Esophagus mucosa (tissue), 1 donor: ENCODE data around the gene TRIM16. TPM values are rescaled to one million over a fixed set of nuclear protein-coding genes. Genes with fewer than 3 reads are reported as not detected.
"Not testable (repeated sequence)": the region's sequence is repeated elsewhere in the genome, so short reads cannot be mapped to it uniquely, and the experiment has no call there.

Source experiments
- ATAC-seq: fragments of 200-7000 bp; cut with Tn5 transposase; one replicate; pipeline ENCODE4 v1.9.1; 2020
- total RNA-seq: library from RNA; stranded (reverse); gene quantifications from one replicate; pipeline ENCODE4 v1.2.4, GENCODE V29; 2023
- donor health status: DM: yes; HTN: yes; CAD: no.

Gene TRIM16
- total RNA-seq: 145 TPM

- peak; percentile 84 for ATAC-seq
These were observed at the start of gene TRIM16 for GRCh38 chr17:15683824-15684478. Gene TRIM16 (minus strand): TSS chr17:15684311. CDS start chr17:15651609, 32,702 bp downstream.

- ATAC-seq: not testable (repeated sequence)
These were observed 49.2 kb upstream of the TRIM16 start for GRCh38 chr17:15733174-15733789.

- not testable (repeated sequence) for ATAC-seq
These were observed 47.8 kb upstream of the TRIM16 start, which contains the start of gene TBC1D26 for GRCh38 chr17:15731900-15732299. Gene TBC1D26 (plus strand): TSS chr17:15732283. CDS start chr17:15735349, 3,066 bp downstream.

- not testable (repeated sequence) for ATAC-seq
These were observed 46.4 kb upstream of the TRIM16 start for GRCh38 chr17:15730535-15730934.

GRCh38 chr17:15716601-15717563, 32.8 kb upstream of the TRIM16 start:
- ATAC-seq: not testable (repeated sequence)

- not testable (repeated sequence) for ATAC-seq
These were observed 24.8 kb upstream of the TRIM16 start for GRCh38 chr17:15708879-15709278.

- ATAC-seq: not testable (repeated sequence)
These were observed 20.7 kb upstream of the TRIM16 start for GRCh38 chr17:15704813-15705212.

GRCh38 chr17:15704239-15704638, 20.1 kb upstream of the TRIM16 start:
- ATAC-seq: not testable (repeated sequence)

GRCh38 chr17:15699937-15700336, 15.8 kb upstream of the TRIM16 start:
- peak; percentile 8 for ATAC-seq

- ATAC-seq: peak; percentile 100
These were observed 15.4 kb upstream of the TRIM16 start, which contains the start of gene ZNF286A for GRCh38 chr17:15699413-15699924. Gene ZNF286A (plus strand): TSS chr17:15699752. CDS start chr17:15700330, 578 bp downstream.

GRCh38 chr17:15698967-15699366, 14.9 kb upstream of the TRIM16 start:
- not testable (repeated sequence) for ATAC-seq

GRCh38 chr17:15687494-15687893, 3.4 kb upstream of the TRIM16 start:
- not testable (repeated sequence) for ATAC-seq

GRCh38 chr17:15683135-15683534, 976 bp downstream of the TRIM16 start:
- not testable (repeated sequence) for ATAC-seq

- ATAC-seq: not testable (repeated sequence)
These were observed 8.1 kb downstream of the TRIM16 start for GRCh38 chr17:15675991-15676390.

- not testable (repeated sequence) for ATAC-seq
These were observed 9.5 kb downstream of the TRIM16 start for GRCh38 chr17:15674640-15675039.

GRCh38 chr17:15669526-15669925, 14.6 kb downstream of the TRIM16 start:
- ATAC-seq: not testable (repeated sequence)

- no peak for ATAC-seq
These were observed 20.4 kb downstream of the TRIM16 start for GRCh38 chr17:15663691-15664090.

GRCh38 chr17:15663176-15663575, 20.9 kb downstream of the TRIM16 start:
- no peak for ATAC-seq

- ATAC-seq: peak; percentile 50
These were observed 21.4 kb downstream of the TRIM16 start for GRCh38 chr17:15662681-15663080.

- no peak for ATAC-seq
These were observed 24.0 kb downstream of the TRIM16 start for GRCh38 chr17:15660077-15660476.

- peak; percentile 48 for ATAC-seq
These were observed 24.4 kb downstream of the TRIM16 start for GRCh38 chr17:15659663-15660062.

- ATAC-seq: no peak
These were observed 24.9 kb downstream of the TRIM16 start for GRCh38 chr17:15659236-15659635.
